Activated gamma-delta T cell treated with Interleukin-2 at 50 U/mL for 16 hours (primary cell): Measurements from ENCODE around the gene MS4A6A.
"Not testable (repeated sequence)": the region's sequence is repeated elsewhere in the genome, so short reads cannot be mapped to it uniquely, and the experiment has no call there.

Experiments
- DNase-seq: peaks from one replicate; pipeline ENCODE4 v3.0.0-alpha.2; 2020

MS4A6A gene

DNA sequence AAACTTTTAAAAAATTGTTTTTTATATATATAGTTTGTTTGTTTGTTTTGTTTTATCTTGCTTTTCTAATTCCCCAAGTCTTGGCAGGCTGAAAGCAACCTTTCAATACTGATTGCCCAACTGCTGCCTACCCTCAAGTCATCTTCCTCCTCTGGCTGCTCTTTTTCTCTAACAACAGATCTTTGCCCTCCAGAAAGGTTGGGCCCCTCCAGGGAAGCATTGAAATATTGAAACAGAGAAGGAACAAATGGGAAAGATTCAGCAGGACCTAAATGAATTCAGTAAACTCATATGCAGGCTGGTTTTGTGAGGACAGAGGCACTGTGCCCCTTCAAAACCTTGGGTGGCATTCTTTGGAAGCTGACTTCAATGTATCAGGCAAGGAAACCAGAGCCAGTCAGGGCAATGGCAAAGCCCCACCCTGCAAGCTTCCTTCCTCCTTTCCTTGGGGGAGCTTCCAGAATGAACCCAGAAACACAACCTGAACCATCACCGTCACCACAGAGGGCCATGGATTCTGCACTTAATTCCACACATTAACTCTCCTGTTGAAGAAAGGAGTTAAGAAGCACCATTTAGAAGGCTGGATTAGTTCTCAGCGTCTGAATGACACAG lies 815 bp upstream of the MS4A6A start:
- no peak for DNase-seq

GRCh38 chr11:60175860-60176275 lies 7.0 kb downstream of the MS4A6A start:
- DNase-seq: no peak

DNA sequence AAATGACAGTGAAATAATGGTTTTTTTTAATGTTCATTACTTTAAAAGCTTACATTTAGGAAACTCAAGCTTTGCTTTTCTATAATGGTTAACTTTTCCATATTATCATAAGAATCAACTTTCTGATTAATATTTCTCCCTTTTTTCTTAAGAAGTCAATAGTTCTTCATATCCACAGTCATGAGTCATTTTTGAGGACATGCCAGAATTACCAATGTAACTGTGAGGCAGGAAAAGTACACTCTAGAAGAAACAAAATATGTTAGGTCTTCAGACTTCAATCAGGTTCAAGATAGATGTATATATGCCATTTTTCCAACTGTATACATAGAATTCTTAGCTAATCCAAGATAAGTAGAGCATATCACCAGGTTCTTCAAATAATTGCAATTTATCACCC lies 10.9 kb downstream of the MS4A6A start:
- no peak for DNase-seq

- DNase-seq: no peak
Observed at GRCh38 chr11:60170566-60170965, 12.3 kb downstream of the MS4A6A start.

DNA sequence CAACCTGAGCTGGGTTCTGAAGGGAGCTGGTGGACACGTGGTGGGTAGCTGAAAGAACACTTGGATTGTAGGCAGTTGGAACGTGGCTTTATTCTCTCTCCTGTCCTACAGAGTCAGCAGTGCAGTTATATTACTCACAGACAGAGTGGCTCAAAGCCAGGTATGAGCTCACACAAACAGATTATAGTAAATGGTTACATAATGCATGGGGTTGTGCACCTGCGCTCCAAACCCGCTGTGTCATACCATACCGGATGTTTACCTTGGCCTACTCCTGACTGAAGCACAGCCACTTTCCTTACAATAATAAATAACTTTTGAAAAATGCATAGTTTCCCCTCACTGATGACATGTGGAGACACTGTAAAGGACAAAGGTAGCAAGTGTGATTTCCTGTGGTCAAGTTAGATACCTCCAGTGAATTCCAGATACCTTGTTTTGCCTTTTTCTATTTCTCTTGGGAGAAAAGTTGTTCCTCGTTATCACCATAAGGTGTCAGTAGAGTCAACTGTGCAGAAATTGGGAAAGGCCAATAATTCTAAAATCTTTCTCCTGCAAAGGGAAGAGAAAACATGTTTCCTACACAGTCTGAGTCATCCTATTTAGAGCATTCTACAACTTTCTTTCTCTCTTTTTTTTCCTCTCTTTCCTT lies 13.5 kb downstream of the MS4A6A start:
- DNase-seq: no peak

GRCh38 chr11:60168306-60168705 lies 14.6 kb downstream of the MS4A6A start:
- DNase-seq: no peak

DNA sequence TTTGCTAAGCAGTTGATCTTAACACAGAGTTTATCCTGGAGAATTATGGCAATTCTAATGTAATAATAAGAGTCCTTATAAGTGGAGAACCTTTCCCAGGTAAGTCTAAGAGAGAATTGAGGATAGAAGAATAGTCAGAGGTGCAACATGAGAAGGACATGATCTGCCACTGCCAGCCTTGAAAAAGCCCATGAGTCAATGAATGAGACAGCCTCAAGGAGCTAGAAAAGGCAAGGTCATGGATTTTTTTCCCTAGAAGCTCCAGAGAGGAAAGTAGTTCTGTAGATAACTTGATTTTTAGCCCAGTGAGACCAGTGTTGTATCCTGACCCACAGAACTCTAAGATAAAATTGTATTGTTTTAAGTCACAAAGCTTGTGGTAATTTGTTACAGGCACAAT lies 16.9 kb downstream of the MS4A6A start:
- no peak for DNase-seq

- no peak for DNase-seq
Observed at GRCh38 chr11:60165538-60165937, 17.3 kb downstream of the MS4A6A start.

- DNase-seq: no peak
Observed at GRCh38 chr11:60164550-60165075, 18.3 kb downstream of the MS4A6A start.

- no peak for DNase-seq
Observed at GRCh38 chr11:60161766-60162165, 21.1 kb downstream of the MS4A6A start.

DNA sequence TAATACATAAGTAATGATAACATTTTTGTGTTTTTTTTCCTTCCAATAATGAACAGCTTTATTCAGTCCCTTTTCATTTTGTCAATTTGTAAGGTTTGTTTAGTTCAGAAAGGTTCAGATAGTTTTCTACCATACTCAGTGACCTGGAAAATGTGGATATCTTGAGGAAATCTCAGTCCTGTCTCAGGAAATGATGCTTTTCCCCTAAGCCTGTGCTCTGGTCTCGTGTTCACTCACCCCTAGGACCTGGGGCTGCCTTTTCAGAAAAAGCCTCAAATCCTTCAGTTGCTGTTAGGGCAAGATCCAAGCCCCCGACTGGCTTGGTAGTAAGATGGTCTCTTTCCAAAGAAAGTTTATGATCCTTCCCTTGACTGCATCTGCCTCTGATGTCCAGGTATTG lies 21.8 kb downstream of the MS4A6A start:
- DNase-seq: no peak

DNA sequence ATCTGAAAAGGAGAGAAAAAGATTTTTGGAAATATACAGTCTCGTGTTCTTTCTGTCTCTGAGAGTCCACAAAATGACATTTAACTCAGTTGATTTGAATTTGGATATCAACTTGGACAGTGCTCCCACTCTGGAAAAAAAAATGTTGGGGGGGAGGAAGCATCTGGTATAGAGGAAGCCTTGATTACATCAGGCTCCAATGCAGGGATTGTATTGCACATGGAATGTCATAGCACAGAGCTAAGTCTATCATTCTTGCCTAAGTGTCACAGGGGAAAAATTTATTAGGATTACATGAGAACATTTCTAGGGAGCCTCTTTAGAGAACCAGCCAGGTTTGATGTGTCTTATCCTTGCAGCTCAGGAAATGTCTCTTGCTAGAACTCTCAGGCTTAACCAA lies 23.0 kb downstream of the MS4A6A start:
- no peak for DNase-seq

DNA sequence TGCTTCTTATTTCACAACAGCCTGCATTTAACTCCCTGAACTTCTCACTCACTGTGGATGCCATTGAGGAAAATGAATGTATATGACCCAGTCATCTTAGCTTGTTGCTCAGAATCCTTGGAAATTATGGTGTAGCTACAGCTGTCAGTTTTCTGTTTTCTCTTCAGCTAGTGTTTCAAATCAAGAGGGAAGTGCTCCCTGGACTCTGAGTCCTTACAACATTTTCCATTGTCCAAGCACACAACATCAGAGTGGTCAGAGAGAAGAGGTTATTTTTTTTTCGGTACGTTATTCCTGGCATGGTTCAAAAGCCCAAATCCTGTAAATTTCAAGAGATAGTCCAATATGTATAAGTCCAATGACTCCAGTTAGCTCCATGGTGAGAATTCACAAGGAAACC lies 23.6 kb downstream of the MS4A6A start:
- no peak for DNase-seq

GRCh38 chr11:60158636-60159035 lies 24.2 kb downstream of the MS4A6A start:
- no peak for DNase-seq

DNA sequence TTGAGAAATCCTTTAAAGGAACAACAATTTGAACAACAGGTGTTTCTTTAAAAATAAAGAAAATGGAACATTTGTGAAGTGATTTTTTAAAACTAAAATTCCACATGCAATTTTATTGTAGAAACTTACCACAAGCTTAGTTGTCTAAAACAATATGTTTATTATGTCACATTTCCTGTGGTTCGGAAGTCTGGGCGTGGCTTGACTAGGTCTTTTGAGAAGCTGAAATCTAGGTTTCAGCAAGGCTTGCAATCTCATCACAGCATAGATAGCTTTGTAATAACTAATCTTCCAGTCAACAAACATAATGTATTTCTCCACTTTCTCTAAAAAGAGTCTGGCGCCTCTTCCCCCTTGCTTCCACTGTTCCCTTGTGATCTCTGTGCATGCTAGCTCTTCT lies 27.0 kb downstream of the MS4A6A start:
- DNase-seq: no peak

DNA sequence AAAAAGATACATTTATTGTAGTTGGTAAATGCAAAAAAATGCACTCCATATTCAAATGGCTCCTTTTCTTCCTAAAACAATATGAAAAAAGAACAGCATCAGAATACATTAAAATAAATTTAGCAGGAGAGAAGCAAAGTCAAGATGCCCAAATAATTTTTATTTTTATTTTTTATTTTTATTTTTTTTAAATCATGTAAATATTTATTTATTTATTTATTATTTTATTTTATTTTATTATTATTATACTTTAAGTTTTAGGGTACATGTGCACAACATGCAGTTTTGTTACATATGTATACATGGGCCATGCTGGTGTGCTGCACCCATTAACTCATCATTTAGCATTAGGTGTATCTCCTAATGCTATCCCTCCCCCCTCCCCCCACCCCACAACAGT lies 30.2 kb downstream of the MS4A6A start:
- DNase-seq: not testable (repeated sequence)

DNA sequence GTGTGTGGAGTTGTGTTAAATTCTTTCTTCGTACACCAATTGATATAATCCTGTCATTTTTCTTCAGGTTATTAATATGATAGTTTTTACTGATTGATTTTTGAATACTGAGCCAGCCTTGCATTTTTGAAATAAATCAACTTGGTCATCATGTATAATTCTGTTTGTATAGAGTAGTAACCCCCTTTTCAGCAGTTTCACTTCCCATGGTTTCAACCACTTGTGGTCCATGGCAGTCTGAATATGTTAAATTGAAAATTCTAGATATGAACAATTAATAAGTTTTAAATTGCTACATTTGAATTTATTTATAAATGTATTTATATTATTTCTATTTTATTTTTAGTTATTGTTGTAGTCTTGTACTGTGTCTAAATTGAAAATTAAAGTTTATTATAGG lies 32.6 kb downstream of the MS4A6A start:
- no peak for DNase-seq

DNA sequence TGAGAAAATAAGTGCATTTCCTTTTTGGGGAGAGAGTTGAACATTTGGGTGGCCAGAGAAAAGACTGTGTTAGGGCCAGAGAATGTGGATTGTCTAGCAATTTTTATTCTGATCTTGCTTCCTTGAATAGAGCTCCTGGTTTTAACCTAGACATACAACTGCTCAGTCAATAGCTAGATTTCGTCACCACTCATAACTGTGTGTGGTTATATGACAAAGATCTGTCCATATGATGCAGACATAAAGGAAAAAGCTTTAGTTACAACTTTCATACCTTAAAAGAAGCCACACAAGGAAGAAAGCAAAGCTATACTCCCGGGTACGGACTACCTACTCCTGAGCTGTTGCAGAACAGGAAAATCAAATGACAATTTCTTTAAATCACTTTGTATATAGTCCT lies 37.2 kb downstream of the MS4A6A start:
- DNase-seq: no peak

- no peak for DNase-seq
Observed at GRCh38 chr11:60143768-60144167, 39.1 kb downstream of the MS4A6A start.

GRCh38 chr11:60133917-60134316 lies 49.0 kb downstream of the MS4A6A start:
- DNase-seq: no peak

GRCh38 chr11:60131912-60132311 lies 51.0 kb downstream of the MS4A6A start:
- DNase-seq: no peak

DNA sequence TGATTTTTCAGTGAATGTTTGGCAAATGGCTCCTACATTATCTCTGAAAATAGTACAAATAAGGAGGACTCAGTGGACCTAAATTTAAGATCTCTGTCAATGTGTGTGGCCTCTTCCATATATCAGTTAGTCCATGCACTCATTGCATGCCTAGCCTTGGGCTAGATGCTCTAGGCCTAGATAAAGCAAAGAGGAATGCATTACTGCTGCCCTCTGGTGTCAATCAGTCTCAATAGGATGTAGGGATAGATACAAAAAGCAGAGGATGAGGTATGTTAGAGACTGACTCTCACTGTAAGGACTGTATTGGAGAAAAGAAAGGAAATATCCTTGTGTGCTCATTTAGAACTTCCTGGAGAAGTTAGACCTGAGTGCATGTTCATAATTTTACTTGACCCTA lies 52.4 kb downstream of the MS4A6A start:
- no peak for DNase-seq

- DNase-seq: no peak
Observed at GRCh38 chr11:60129853-60130252, 53.0 kb downstream of the MS4A6A start.

GRCh38 chr11:60128866-60129265 lies 54.0 kb downstream of the MS4A6A start:
- not testable (repeated sequence) for DNase-seq

DNA sequence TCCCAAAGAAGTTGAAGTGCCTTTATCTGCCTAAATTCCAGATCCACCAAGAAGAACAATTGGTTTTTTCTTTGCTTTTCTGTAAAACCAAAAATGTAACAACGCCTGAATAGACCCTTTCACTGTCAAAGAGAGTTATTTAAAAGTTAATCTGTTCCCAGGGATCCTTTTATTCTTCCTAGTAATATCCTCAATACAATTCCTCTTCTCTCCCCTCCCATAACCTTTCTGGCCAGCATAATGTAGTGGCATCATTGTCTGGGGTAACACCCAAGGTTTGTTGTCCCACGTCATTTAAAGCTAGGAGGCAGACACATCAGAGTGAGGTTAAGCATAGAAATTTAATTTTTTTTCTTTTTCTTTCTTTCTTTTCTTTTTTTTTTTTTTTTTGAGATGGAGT lies 54.5 kb downstream of the MS4A6A start:
- DNase-seq: no peak
